ENCODE data around the gene U2AF2. TPM values are rescaled to one million over a fixed set of nuclear protein-coding genes. Genes with fewer than 3 reads are reported as not detected.

The U2AF2 gene
- total RNA-seq, 1 donor from 2014 or later, result 219 TPM

- H3K9me3 Mint-ChIP-seq (ENCODE audit: unreplicated experiment), result no peaks in the 10 kb centered on the region
- peaks cover 56% of the 10 kb centered on the region for H3K4me1 Mint-ChIP-seq (ENCODE audit: unreplicated experiment)
- TF ChIP-seq CTCF (IDR thresholded peaks at IDR 0.05; ENCODE audit: unreplicated experiment), result no peak
- peaks cover 30% of the 10 kb centered on the region for H3K27me3 Mint-ChIP-seq (ENCODE audit: unreplicated experiment)
- H3K27ac Mint-ChIP-seq (ENCODE audit: unreplicated experiment), result peak overlapping the region; percentile 94
- H3K36me3 Mint-ChIP-seq (ENCODE audit: low read depth, unreplicated experiment), result peaks cover 60% of the 10 kb centered on the region
- peak overlapping the region; percentile 85 for H3K4me3 Mint-ChIP-seq (ENCODE audit: unreplicated experiment)
- DNase-seq (ENCODE audit: low spot score), result no peak
Observed at GRCh38 chr19:55674459-55674840, 19.6 kb downstream of the U2AF2 start.

DNA sequence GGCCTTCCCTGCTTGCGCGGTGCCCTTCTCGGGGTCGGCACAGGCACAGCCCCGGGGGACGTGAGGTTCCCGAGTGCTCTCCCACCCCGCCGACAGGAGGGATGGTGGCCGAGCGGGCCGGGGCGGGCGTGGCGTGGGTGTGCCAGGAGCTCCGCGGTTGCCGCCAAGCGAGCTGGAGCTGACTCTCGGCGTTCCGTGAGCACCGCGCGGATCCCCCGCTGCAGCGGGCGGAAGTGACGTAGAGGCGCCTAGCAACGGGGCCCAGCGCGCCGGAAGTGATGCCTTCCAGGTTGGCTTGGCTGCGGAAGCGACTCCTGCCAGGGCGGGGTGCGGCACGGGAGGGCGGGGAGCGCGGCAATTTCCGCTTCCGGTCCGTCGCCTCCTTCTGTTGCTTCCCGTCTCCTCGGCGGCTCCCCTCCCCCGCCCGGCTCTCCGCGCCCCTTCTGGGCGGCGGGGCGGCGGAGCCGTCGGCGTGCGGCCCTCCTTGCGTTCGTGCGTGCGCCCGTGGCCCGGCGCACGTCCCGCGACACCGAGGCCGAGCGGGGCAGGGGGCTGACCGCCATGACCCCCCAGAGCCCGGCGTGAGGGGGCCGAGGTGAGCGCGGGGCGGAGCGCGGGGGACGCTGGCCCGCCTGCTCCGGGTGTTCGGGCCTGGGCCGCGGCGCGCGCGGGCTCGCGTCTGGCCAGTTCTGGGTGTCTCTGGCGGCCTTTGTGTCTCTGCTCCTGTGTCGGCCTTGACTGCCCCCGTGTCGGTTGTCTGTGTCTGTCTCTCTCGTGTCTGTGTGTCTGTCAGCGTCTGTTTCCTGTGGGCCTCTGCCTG lies 20.2 kb downstream of the U2AF2 start, which contains the start of gene EPN1:
Gene EPN1, plus strand, starts transcription at position 386 of the 820 bp plus-strand sequence. CDS start 3,402 bp downstream, outside the sequence.
- Mint-ChIP-seq H3K27me3 (ENCODE audit: unreplicated experiment) (peaks cover 28% of the 10 kb centered on the region), H3K27ac (ENCODE audit: unreplicated experiment) (peak within 1 kb of the TSS; percentile 100), H3K9me3 (ENCODE audit: unreplicated experiment) (no peaks in the 10 kb centered on the region), H3K36me3 (ENCODE audit: low read depth, unreplicated experiment) (peaks cover 63% of the 10 kb centered on the region), H3K4me3 (ENCODE audit: unreplicated experiment) (peak within 1 kb of the TSS; percentile 99), H3K4me1 (ENCODE audit: unreplicated experiment) (peaks cover 61% of the 10 kb centered on the region)
- TF ChIP-seq CTCF (IDR thresholded peaks at IDR 0.05; ENCODE audit: unreplicated experiment), result no peak
- DNase-seq (ENCODE audit: low spot score), result peak; percentile 92

- Mint-ChIP-seq H3K4me3 (ENCODE audit: unreplicated experiment) (peak overlapping the region; percentile 99), H3K4me1 (ENCODE audit: unreplicated experiment) (peaks cover 62% of the 10 kb centered on the region), H3K36me3 (ENCODE audit: low read depth, unreplicated experiment) (peaks cover 57% of the 10 kb centered on the region), H3K9me3 (ENCODE audit: unreplicated experiment) (no peaks in the 10 kb centered on the region), H3K27ac (ENCODE audit: unreplicated experiment) (peak overlapping the region; percentile 100), H3K27me3 (ENCODE audit: unreplicated experiment) (peaks cover 31% of the 10 kb centered on the region)
- DNase-seq (ENCODE audit: low spot score), result no peak
- no peak for TF ChIP-seq CTCF (IDR thresholded peaks at IDR 0.05; ENCODE audit: unreplicated experiment)
Observed at GRCh38 chr19:55675661-55676354, 21.0 kb downstream of the U2AF2 start.

DNA sequence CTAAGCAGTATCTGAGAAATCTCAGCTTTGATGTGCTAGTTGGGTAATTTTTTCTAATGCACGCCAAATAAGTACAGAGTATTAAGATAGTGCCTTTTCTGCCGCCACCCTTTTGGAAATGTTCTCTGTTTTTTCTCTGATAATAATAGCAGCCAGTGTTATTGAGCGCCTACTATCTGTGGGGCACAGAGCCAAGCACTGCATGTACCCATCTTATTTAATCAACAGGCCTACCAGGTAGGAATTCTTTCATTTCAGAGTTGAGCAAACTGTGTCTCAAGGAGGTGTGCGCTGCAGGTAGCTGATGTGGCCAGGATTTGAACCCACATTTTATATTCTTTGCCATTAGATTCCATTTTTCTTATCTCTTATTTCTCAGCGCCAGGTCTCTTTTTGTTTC lies 21.5 kb downstream of the U2AF2 start:
- Mint-ChIP-seq H3K36me3 (ENCODE audit: low read depth, unreplicated experiment) (peaks cover 52% of the 10 kb centered on the region), H3K4me3 (ENCODE audit: unreplicated experiment) (peak overlapping the region; percentile 99), H3K9me3 (ENCODE audit: unreplicated experiment) (no peaks in the 10 kb centered on the region), H3K27ac (ENCODE audit: unreplicated experiment) (peak overlapping the region; percentile 100), H3K4me1 (ENCODE audit: unreplicated experiment) (peaks cover 58% of the 10 kb centered on the region), H3K27me3 (ENCODE audit: unreplicated experiment) (peaks cover 28% of the 10 kb centered on the region)
- TF ChIP-seq CTCF (IDR thresholded peaks at IDR 0.05; ENCODE audit: unreplicated experiment), result no peak
- DNase-seq (ENCODE audit: low spot score), result no peak
